MM.1S (cell line): ENCODE measurements around the gene INO80D.

Source experiments
- CTCF ChIP-seq: fragments of 300-600 bp; sonication (generic); IDR thresholded peaks from 2 replicates; pipeline ENCODE4 v1.5.1; 2016; ENCODE audit warnings: antibody characterized with exemption, low read length, mixed read lengths
- EZH2 ChIP-seq: fragments of 300-600 bp; sonication (generic); optimal IDR thresholded peaks from 2 replicates; pipeline ENCODE3; 2017; ENCODE audit warnings: low read depth, mild to moderate bottlenecking, antibody characterized with exemption, low read length, mixed read lengths

- TF ChIP-seq CTCF (no peak), EZH2 (no peak)
These were observed 36.6 kb downstream of the INO80D start for GRCh38 chr2:206049392-206049791.
